NOMO-1 (cell line): ENCODE data around the gene RAD51B.
"Not testable (repeated sequence)": the region's sequence is repeated elsewhere in the genome, so short reads cannot be mapped to it uniquely, and the experiment has no call there.

Experiments
- DNase-seq, 2 experiments: peaks; one replicate each; lab custom pipeline; 2025; ENCODE audit not compliant: unreplicated experiment in 2 of 2; lab: John Stamatoyannopoulos, UW

Gene RAD51B

DNA sequence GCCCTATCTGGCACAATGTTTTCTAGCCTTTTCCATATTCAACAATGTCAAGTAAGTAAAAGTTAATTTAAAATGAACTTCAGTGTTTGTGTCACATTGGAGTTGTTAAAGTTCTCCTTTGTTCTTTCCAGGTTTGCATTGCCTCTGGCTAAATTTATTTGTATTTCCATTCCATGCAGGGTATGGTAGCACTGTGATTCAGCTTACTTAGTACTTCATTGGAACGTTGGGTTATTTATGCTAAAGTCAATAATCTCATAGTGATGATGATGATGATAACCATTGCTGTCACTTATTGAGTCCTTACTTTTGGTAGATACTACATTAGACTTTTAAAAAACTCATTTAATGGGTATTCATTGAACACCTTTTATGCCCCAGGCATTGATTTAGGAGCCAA, 286.9 kb downstream of the RAD51B start:
- no peak for DNase-seq

DNA sequence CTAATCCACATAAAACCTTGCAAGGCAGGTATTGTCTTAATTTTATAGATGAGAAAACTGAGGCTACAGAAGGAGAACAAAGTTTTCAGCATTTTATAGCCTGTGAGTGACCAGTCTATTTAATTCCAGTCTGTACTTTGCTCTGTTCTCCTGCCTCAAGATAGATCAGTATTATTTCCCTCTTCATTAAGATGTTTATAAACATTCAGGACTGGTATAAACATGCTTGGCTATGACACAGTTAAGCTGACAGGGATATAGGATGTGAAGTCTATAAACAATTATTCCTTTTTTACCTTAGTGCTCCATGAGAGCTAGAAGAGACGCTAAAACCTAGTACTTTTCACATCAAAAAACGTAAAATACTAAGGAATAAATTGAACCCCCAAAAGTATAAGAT, 287.3 kb downstream of the RAD51B start:
- no peak for DNase-seq

GRCh38 chr14:68109132-68109900, 289.7 kb downstream of the RAD51B start:
- DNase-seq = no peak

GRCh38 chr14:68111097-68111852, 291.7 kb downstream of the RAD51B start:
- no peak for DNase-seq

DNA sequence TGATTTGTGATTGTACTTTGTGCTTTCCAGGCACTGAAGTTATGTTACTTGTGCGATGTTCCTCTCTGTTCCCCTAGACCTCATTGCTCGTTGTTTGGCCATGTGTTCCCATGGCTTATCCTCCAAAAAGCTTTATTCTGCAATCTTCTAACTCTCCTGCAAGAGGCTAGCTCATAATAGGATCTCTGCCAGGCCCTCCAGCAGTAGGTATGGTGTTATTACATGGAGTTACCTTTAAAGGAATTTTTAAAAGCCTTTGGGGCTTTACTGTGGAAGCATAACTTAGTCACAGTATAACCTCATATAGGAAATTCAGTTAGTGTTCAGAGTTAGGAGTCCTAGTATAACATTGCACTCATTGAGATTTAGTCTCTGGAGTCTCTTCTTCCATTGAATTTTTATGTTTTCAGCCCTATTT, 292.3 kb downstream of the RAD51B start:
- DNase-seq = no peak

- no peak for DNase-seq
These were observed 292.9 kb downstream of the RAD51B start for GRCh38 chr14:68112442-68112841.

GRCh38 chr14:68113343-68113930, 293.9 kb downstream of the RAD51B start:
- no peak for DNase-seq

DNA sequence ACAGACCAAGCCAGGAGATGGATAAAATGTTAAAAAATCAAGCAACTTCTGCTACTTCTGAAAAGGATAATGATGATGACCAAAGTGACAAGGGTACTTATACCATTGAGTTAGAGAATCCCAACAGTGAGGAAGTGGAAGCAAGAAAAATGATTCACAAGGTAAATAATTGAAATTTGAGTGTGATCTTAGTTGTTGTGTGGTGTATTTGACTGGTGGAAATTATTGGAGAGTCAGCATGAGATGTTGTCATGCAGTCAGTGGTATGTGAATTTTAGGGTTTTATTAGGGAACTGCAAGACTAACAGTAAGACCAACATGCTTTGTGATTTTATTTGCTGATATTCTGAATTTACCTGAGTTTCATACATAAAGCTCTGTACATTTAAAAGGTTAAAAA, 296.4 kb downstream of the RAD51B start:
- DNase-seq = not testable (repeated sequence)

DNA sequence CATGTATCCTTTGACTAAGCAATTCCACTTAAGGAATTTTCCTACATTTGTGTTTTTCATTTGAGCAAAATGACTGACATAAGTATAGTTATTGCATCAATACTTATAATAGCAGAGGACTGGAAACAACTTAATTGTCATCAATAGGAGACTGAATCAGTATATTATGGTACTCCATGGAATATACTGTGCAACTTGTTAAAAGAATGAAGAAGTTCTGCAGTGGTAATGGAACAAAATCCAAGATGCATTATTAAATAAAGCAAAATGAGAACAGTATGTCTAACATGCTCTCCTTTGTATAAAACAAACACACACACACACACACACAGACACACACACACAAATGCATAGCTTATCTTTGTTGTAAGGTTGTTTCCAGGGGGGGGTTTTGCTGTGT, 303.1 kb downstream of the RAD51B start:
- no peak for DNase-seq

GRCh38 chr14:68124050-68124449, 304.5 kb downstream of the RAD51B start:
- DNase-seq = no peak

GRCh38 chr14:68124979-68125731, 305.6 kb downstream of the RAD51B start:
- DNase-seq = no peak

GRCh38 chr14:68127166-68127565, 307.6 kb downstream of the RAD51B start:
- no peak for DNase-seq

DNA sequence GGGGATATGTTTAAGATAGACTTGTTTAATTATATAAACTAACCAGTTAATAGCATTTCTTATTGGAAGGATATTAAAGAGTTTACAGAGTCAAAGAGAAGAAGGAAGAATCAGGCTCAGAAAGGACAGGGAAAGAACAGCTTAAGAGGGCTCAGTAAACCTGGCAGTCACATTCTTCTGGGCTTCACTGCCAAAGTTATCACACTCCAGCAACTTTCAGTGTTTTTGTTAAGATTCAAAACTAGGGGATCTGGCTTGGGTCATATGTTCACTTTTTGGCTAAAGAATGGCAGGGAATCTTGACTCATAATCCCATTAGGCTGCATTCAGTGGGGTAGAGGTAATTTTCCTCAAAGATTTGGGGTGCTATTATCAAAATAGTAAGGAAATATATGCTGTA, 312.3 kb downstream of the RAD51B start:
- no peak for DNase-seq

DNA sequence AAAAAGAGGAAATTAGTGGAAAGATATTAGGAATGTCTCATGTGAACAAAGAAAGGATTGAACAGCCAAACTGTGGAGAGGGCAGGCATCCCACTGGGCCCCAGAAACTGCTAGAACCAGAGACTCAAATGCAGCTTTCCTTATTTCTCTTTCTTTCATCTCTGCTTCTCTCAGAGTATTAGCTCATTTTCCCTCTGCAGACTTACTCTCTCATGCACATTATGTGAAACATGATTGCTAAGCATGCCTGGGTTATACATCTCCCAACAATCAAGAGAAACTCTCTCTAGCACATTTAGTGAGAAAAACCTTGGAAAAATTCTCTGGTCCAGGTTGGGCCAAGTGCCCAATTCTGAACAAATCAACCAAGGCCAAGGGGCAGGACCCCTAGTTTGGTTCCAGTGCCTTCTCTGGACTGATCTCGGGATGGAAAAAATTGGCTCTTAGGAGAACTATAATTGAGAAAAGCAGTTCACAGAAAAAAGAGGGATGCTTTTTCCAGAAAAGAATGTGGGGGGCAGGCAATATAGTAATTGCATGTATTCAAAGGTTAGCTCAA, 313.1 kb downstream of the RAD51B start:
- no peak for DNase-seq

- no peak for DNase-seq
These were observed 314.3 kb downstream of the RAD51B start for GRCh38 chr14:68133856-68134255.

GRCh38 chr14:68135028-68135427, 315.4 kb downstream of the RAD51B start:
- DNase-seq = no peak

GRCh38 chr14:68135566-68135965, 316.0 kb downstream of the RAD51B start:
- no peak for DNase-seq

- no peak for DNase-seq
These were observed 318.4 kb downstream of the RAD51B start for GRCh38 chr14:68137704-68138619.

- DNase-seq = no peak
These were observed 320.0 kb downstream of the RAD51B start for GRCh38 chr14:68139431-68140075.
